Thymus (tissue), 11 donors: ENCODE measurements around the gene PAQR5. TPM values are rescaled to one million over a fixed set of nuclear protein-coding genes. Genes with fewer than 3 reads are reported as not detected.

Experiments
- DNase-seq, 9 donors: peaks; one replicate each; pipeline ENCODE4 v3.0.0-alpha.2; 2013; ENCODE audit warnings: low spot score in 9 of 9, low read depth in 6 of 9, missing footprints in 1 of 9
- H3K27ac ChIP-seq, 2 donors: one replicate each; pipeline ENCODE4 v1.5.1; 2013; ENCODE audit warnings: control low read depth in 1 of 2, low read depth in 1 of 2, low read length in 1 of 2, mild to moderate bottlenecking in 1 of 2, moderate library complexity in 1 of 2
- H3K27me3 ChIP-seq, 2 donors: one replicate each; pipeline ENCODE4 v1.5.1; 2013; ENCODE audit warnings: low read length in 1 of 2; ENCODE audit not compliant: control insufficient read depth in 2 of 2, insufficient read depth in 1 of 2
- H3K36me3 ChIP-seq, 2 donors: one replicate each; pipeline ENCODE4 v1.5.1; 2013; ENCODE audit warnings: low read length in 1 of 2, mild to moderate bottlenecking in 1 of 2, moderate library complexity in 1 of 2; ENCODE audit not compliant: control insufficient read depth in 2 of 2, insufficient read depth in 2 of 2
- H3K4me1 ChIP-seq, 2 donors: one replicate each; pipeline ENCODE4 v1.5.1; 2013; ENCODE audit warnings: low read length in 2 of 2; ENCODE audit not compliant: control insufficient read depth in 2 of 2, insufficient read depth in 2 of 2
- H3K4me3 ChIP-seq, 2 donors: one replicate each; pipeline ENCODE4 v1.5.1; 2013; ENCODE audit warnings: low read length in 2 of 2, control low read depth in 1 of 2, mild to moderate bottlenecking in 1 of 2
- H3K9me3 ChIP-seq, 2 donors: one replicate each; pipeline ENCODE4 v1.5.1; 2013; ENCODE audit warnings: low read length in 1 of 2, mild to moderate bottlenecking in 1 of 2; ENCODE audit not compliant: control insufficient read depth in 2 of 2, insufficient read depth in 1 of 2
- WGBS: extraction: QIAGEN DNeasy Blood & Tissue Kit; methylation state at CpG from one replicate; pipeline ENCODE4 v1.1.7; 2013; 5-methylcytosine and 5-hydroxymethylcytosine counted together
- polyA plus RNA-seq: library from polyadenylated mRNA; stranded (reverse); fragments of 200-250 nt; gene quantifications from one replicate; pipeline ENCODE4 v1.2.3, GENCODE V29; 2013
- total RNA-seq: library from RNA; stranded (reverse); fragments of 120-200 nt; gene quantifications from one replicate; pipeline ENCODE4 v1.2.4, GENCODE V29; 2013
- donor health status: healthy.

PAQR5 gene
- total and polyA plus RNA-seq, 2 donors: 0.14 to 0.25 TPM

DNA sequence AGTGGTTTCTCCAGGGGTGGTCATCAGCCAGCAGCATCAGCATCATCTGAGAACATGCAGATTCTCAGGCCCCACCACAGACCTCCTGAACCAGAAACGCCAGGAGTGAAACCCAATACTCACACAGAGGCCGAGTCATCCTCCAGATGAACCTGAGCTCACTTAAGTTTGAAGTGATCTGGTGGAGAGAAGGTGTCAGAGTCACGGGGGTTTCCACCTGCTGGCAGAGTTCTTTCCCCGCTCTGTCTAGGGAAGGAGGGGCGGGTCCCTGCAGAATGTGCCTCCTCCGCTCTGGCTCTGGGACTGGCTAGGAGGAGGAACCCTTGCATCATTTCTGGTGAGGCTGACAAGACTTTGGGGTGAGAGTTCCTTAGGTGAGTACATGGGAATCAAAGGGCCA is 102.1 kb downstream of the PAQR5 start:
- 91% methylated on average over 6 of the region's 6 CpGs for WGBS
- peaks cover 0 to 10% of the 10 kb centered on the region in 2 donors for H3K4me1 ChIP-seq
- no peak overlapping the region for H3K4me3 ChIP-seq
- H3K27me3 ChIP-seq: no peaks in the 10 kb centered on the region
- H3K36me3 ChIP-seq: no peaks in the 10 kb centered on the region
- no peaks in the 10 kb centered on the region for H3K9me3 ChIP-seq
- DNase-seq: peak in 1 of 9 donors; percentile 9
- no peak overlapping the region for H3K27ac ChIP-seq

DNA sequence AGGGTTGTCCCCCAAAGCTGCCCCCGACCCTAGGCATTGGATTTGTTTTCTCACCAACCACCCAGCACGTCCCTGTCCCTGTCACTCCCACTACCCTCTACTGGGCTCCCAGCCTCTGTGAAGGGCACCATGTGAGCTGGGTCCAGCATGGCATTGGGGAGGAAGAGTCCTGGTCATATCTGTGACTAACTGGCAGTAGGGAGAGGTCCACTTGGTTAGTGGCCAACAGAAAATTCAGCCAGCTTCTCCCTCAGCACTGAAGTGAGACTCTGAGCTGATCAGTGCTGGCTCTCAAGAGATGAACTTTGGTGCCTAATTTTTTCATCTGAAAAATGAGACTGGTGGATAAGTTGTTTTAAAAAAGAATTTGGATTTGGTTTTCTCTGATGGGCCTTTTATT is 104.1 kb downstream of the PAQR5 start:
- H3K36me3 ChIP-seq: no peaks in the 10 kb centered on the region
- 93% methylated on average over 2 of the region's 2 CpGs for WGBS
- H3K27ac ChIP-seq: no peak overlapping the region
- peaks cover 0 to 10% of the 10 kb centered on the region in 2 donors for H3K4me1 ChIP-seq
- H3K4me3 ChIP-seq: no peak overlapping the region
- no peaks in the 10 kb centered on the region for H3K27me3 ChIP-seq
- DNase-seq: no peak
- H3K9me3 ChIP-seq: no peaks in the 10 kb centered on the region

DNA sequence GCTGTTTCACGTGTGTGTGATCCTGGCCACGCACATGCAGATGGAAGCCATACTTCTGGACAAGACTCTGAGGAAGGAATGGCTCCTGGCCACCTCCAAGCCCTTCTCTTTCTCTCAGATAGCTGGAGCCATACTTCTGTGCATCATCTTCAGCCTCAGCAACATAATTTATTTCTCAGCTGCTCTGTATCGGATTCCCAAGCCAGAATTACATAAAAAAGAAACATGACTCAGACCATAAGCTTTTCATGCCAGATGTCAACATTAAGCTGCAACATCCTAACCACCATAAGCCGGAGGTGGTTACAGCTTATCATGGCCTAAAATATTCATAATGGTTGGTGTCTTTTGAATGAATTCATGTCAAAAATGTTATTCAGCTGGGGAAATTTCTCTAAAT is 104.9 kb downstream of the PAQR5 start:
- no peak for DNase-seq
- 92% methylated on average over 4 of the region's 4 CpGs for WGBS
- Histone ChIP-seq H3K4me1 (peaks cover 0 to 5% of the 10 kb centered on the region in 2 donors), H3K36me3 (no peaks in the 10 kb centered on the region), H3K9me3 (no peaks in the 10 kb centered on the region), H3K27ac (no peak overlapping the region), H3K27me3 (no peaks in the 10 kb centered on the region), H3K4me3 (no peak overlapping the region)

DNA sequence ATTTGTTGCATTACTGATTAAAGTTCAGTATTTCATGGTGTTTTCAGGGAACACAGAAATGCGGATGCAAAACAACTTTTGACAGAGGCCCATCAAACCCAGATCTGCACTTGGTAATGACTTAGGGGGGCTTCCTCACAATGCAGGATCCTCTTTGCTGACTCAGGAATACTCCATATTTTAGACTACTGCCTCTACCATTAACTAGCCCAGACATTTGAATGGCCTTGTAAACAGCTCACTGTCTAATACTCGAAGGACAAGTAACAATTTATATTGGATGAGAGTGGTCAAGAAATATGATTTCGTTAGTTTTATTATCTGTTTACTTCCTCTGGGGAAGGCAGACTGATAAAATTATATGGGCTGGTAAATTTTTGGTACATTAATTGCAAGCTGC is 106.4 kb downstream of the PAQR5 start:
- peaks cover 0 to 4% of the 10 kb centered on the region in 2 donors for H3K4me1 ChIP-seq
- H3K27me3 ChIP-seq: no peaks in the 10 kb centered on the region
- H3K9me3 ChIP-seq: no peaks in the 10 kb centered on the region
- WGBS: 65% methylated on average over 3 of the region's 3 CpGs
- H3K27ac ChIP-seq: no peak overlapping the region
- H3K4me3 ChIP-seq: no peak overlapping the region
- no peaks in the 10 kb centered on the region for H3K36me3 ChIP-seq
- DNase-seq: no peak

DNA sequence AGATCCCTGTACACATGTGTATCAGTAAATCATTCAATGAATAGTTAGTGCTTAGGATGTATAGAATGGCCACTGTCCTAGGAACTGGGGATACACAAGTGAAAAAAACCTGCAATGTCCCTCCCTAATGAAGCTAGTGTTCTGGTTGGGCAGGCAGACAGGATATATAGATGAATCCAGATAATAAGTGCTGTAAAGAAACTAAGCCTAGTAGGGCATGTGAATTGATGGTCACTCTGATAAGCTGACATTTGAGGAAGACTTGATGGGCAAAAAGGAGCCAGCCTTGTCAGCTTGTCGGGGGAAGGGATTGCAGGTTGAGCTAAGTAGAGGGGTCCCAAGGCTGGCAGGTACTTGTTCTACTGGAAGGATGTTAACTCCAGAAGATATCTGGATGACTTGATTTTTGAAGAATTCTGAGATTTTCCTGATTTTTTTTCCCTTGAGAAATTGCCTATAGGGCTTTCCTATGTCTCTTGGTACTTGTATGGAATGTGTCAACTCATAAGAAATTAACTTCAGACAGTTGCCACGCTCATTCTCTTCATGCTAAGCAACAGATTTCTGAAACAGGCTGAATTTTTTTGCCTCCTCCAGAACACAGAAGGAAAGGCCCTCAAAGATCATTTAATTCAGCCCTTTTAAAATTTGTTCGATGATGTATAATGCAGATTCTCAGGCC is 109.1 kb downstream of the PAQR5 start:
- DNase-seq: no peak
- H3K4me1 ChIP-seq: peaks cover 0 to 4% of the 10 kb centered on the region in 2 donors
- H3K27ac ChIP-seq: no peak overlapping the region
- no peaks in the 10 kb centered on the region for H3K27me3 ChIP-seq
- no peak overlapping the region for H3K4me3 ChIP-seq
- WGBS: 95% methylated on average over 3 of the region's 3 CpGs
- H3K36me3 ChIP-seq: no peaks in the 10 kb centered on the region
- no peaks in the 10 kb centered on the region for H3K9me3 ChIP-seq

DNA sequence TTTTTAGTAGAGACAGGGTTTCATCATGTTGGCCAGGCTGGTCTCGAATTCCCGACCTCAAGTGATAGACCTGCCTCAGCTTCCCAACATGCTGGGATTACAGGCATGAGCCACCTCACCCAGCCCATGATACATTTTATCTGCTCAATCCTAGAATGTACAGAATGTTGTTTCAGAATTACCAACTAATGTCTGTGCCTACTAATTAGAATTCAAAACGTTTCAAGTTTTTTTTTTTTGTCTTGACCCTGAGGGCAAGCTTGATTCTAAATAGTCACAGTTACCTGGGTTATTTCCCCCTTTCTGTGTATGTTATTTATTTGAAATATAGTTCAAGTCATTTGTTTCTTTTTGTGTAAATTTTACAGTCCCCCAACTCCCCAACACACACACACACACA is 110.1 kb downstream of the PAQR5 start:
- 93% methylated on average over 3 of the region's 3 CpGs for WGBS
- Histone ChIP-seq H3K4me1 (peaks cover 2% of the 10 kb centered on the region in 2 donors), H3K4me3 (no peak overlapping the region), H3K9me3 (no peaks in the 10 kb centered on the region), H3K36me3 (no peaks in the 10 kb centered on the region), H3K27me3 (peaks cover 0 to 2% of the 10 kb centered on the region in 2 donors), H3K27ac (no peak overlapping the region)
- DNase-seq: no peak

DNA sequence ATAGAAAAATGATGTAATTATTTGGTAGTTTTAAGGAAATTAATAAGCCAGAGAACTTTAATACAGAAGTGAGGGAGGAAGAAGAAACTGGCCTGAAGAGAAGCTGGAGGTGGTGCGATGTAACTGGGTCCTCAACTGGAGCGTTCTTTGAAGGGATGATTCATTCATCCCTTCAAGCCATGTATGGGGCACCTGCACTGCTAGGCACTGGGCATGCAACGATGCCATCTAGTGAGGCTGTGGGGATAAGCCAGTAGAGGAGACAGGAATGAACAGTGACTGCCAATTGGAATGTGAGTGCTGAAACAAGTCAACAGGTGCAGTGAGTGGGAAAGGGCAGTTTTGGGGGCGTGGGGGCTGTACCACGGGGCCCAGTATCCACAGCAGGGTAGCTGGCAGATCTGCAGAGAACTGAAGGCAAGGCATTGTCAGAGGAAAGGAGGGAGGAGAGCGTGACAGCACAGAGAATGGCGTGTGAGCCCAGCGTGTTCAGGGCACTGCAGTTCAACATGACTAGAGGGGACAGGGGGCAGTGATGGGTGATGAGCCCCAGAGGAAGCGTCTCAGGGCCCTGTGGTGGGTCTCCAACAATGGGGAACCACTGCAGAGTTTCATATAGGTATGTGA is 111.6 kb downstream of the PAQR5 start:
- Histone ChIP-seq H3K27ac (no peak overlapping the region), H3K4me1 (peaks cover 3 to 4% of the 10 kb centered on the region in 2 donors), H3K9me3 (peaks cover 0 to 1% of the 10 kb centered on the region in 2 donors), H3K4me3 (no peak overlapping the region), H3K27me3 (peaks cover 0 to 2% of the 10 kb centered on the region in 2 donors), H3K36me3 (no peaks in the 10 kb centered on the region)
- peak in 1 of 9 donors; percentile 20 for DNase-seq
- WGBS: 62% methylated on average over 9 of the region's 9 CpGs

DNA sequence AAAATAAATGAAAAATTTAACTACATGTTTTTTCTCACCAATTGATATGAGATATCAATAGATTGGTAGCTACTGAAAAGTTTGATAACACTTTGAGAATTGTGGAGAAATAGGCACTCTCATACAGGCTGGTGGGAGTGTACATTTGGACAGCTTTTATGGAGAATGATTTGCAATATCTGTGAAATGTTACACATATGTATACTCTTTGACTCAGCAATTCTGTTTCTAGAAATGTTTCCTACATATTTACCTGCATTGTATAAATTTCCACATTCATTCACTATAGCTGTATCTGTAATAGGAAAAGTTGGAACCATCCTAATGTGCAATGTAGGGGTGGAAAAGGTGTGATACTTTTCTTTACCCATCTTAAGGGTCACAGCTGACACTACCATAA is 113.6 kb downstream of the PAQR5 start:
- Histone ChIP-seq H3K27ac (no peak overlapping the region), H3K4me3 (no peak overlapping the region), H3K4me1 (peaks cover 3 to 4% of the 10 kb centered on the region in 2 donors), H3K9me3 (peaks cover 0 to 1% of the 10 kb centered on the region in 2 donors), H3K27me3 (peaks cover 0 to 2% of the 10 kb centered on the region in 2 donors), H3K36me3 (peaks cover 0 to 2% of the 10 kb centered on the region in 2 donors)
- no peak for DNase-seq

DNA sequence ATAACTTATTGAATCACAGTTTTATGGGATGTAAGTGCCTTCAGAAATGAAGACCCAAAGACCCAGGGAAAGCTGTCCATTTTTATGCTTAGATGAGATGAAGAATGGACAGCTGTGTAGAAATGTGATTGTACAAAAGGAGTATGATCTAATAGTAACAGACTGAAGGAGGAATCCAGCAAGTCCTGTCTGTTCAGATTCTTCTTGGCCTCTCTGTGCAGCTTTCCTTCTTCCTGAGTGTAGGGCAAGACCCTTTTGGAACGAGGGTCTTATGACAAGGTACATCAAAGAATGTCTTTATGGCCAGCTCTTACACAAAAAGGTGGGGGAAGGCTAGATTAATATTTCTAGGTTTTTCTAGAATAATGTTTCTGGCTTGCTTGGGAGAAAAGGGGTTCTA is 114.0 kb downstream of the PAQR5 start:
- Histone ChIP-seq H3K27ac (no peak overlapping the region), H3K4me3 (no peak overlapping the region), H3K9me3 (peaks cover 0 to 1% of the 10 kb centered on the region in 2 donors), H3K27me3 (peaks cover 0 to 2% of the 10 kb centered on the region in 2 donors), H3K36me3 (peaks cover 0 to 5% of the 10 kb centered on the region in 2 donors), H3K4me1 (peaks cover 3 to 4% of the 10 kb centered on the region in 2 donors)
- 85% methylated on average over 1 of the region's 1 CpG for WGBS
- DNase-seq: no peak
